Measurements from ENCODE around the gene HOXA13.

- TF ChIP-seq CTCF (IDR thresholded peaks at IDR 0.05), result no peak
- TF ChIP-seq POLR2A (IDR thresholded peaks at IDR 0.05), result no peak
Observed at GRCh38 chr7:27235387-27236311, 35.8 kb upstream of the HOXA13 start.

All from breast epithelium (tissue), 3 donors.